GM21390 (cell line): Measurements from ENCODE around the gene P2RY2.
"Not testable (repeated sequence)": the region's sequence is repeated elsewhere in the genome, so short reads cannot be mapped to it uniquely, and the experiment has no call there.

Experiments
- ATAC-seq: cut with Tn5 transposase; IDR thresholded peaks from one replicate; pipeline ENCODE4 v1.9.1; 2021; ENCODE audit not compliant: unreplicated experiment

Gene P2RY2

GRCh38 chr11:73226297-73227006 is 8.4 kb downstream of the P2RY2 start:
- ATAC-seq, result no peak

GRCh38 chr11:73227571-73228211 is 9.6 kb downstream of the P2RY2 start:
- no peak for ATAC-seq

GRCh38 chr11:73228268-73229134 is 10.4 kb downstream of the P2RY2 start:
- ATAC-seq, result no peak

- no peak for ATAC-seq
Measured at GRCh38 chr11:73229321-73229895, 11.3 kb downstream of the P2RY2 start.

GRCh38 chr11:73229896-73230875 is 12.1 kb downstream of the P2RY2 start:
- ATAC-seq, result no peak

GRCh38 chr11:73230931-73231330 is 12.8 kb downstream of the P2RY2 start:
- ATAC-seq, result no peak

- ATAC-seq, result not testable (repeated sequence)
Measured at GRCh38 chr11:73232487-73232886, 14.4 kb downstream of the P2RY2 start.

- no peak for ATAC-seq
Measured at GRCh38 chr11:73233211-73233610, 15.1 kb downstream of the P2RY2 start.

- ATAC-seq, result no peak
Measured at GRCh38 chr11:73233692-73234470, 15.8 kb downstream of the P2RY2 start.

GRCh38 chr11:73234471-73235181 is 16.5 kb downstream of the P2RY2 start:
- no peak for ATAC-seq

- no peak for ATAC-seq
Measured at GRCh38 chr11:73235236-73235786, 17.2 kb downstream of the P2RY2 start.

- no peak for ATAC-seq
Measured at GRCh38 chr11:73236205-73236765, 18.2 kb downstream of the P2RY2 start.

GRCh38 chr11:73236854-73237253 is 18.8 kb downstream of the P2RY2 start:
- ATAC-seq, result no peak

- no peak for ATAC-seq
Measured at GRCh38 chr11:73237471-73238290, 19.6 kb downstream of the P2RY2 start.

- no peak for ATAC-seq
Measured at GRCh38 chr11:73239111-73239521, 21.0 kb downstream of the P2RY2 start.

GRCh38 chr11:73239571-73240189 is 21.6 kb downstream of the P2RY2 start:
- ATAC-seq, result no peak
